Bronchial smooth muscle cell (primary cell): Measurements from ENCODE around the gene MAGEA3. TPM values are rescaled to one million over a fixed set of nuclear protein-coding genes. Genes with fewer than 3 reads are reported as not detected.

Experiments
- total RNA-seq: library from RNA; depleted of rRNA; stranded (reverse); fragments of >200 nt; gene quantifications from 2 replicates; pipeline ENCODE4 v1.2.1, GENCODE V29; 2014

The MAGEA3 gene, protein sequence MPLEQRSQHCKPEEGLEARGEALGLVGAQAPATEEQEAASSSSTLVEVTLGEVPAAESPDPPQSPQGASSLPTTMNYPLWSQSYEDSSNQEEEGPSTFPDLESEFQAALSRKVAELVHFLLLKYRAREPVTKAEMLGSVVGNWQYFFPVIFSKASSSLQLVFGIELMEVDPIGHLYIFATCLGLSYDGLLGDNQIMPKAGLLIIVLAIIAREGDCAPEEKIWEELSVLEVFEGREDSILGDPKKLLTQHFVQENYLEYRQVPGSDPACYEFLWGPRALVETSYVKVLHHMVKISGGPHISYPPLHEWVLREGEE
- total RNA-seq: not detected in 2 replicates

DNA sequence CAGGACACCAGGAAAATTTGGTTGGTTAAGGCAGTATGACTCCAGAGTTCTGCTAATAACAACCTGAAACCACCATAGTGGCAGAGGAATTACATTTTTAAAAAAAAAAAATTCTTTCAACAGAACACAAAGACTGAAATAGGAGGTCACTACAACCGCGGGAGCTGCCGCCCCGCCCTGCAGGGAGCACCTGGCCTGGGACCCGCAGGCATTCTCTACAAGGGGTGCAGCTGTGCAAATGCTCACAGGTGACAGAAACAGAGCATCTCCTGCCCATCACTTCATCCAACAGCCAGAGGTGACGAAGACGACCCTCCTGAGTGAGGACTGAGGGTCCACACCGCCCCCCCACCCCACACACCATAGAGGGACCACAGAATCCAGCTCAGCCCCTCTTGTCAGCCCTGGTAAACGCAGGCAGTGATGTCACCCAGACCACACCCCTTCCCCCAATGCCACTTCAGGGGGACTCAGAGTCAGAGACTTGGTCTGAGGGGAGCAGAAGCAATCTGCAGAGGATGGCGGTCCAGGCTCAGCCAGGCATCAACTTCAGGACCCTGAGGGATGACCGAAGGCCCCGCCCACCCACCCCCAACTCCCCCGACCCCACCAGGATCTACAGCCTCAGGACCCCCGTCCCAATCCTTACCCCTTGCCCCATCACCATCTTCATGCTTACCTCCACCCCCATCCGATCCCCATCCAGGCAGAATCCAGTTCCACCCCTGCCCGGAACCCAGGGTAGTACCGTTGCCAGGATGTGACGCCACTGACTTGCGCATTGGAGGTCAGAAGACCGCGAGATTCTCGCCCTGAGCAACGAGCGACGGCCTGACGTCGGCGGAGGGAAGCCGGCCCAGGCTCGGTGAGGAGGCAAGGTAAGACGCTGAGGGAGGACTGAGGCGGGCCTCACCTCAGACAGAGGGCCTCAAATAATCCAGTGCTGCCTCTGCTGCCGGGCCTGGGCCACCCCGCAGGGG is at the start of gene MAGEA3:
Gene MAGEA3 (plus strand): TSS at position 843 of the 980 bp plus-strand sequence. CDS start 2,039 bp downstream, outside the sequence.

DNA sequence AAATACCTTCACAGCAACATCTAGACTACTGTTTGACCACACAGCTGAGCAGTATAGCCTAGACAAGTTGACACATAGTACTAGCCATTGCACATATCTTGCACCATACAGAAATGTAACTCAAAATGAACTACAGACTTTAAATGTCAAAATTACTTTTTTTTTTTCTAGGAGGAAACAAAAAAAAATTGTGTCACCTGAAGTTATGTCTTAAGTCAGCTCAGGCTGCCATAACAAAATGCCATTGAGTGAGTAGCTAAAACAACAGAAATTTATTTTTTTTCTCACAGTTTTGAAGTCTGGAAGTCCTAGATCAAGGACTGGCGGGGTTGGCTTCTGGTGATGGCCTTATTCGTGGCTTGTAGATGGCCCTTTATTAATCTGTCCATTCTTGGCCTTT is 10.6 kb downstream of the MAGEA3 start, which contains the start of gene CSAG2:
Gene CSAG2 (minus strand): TSS at position 101 of the 400 bp plus-strand sequence. CDS start 161 bp downstream, outside the sequence.

DNA sequence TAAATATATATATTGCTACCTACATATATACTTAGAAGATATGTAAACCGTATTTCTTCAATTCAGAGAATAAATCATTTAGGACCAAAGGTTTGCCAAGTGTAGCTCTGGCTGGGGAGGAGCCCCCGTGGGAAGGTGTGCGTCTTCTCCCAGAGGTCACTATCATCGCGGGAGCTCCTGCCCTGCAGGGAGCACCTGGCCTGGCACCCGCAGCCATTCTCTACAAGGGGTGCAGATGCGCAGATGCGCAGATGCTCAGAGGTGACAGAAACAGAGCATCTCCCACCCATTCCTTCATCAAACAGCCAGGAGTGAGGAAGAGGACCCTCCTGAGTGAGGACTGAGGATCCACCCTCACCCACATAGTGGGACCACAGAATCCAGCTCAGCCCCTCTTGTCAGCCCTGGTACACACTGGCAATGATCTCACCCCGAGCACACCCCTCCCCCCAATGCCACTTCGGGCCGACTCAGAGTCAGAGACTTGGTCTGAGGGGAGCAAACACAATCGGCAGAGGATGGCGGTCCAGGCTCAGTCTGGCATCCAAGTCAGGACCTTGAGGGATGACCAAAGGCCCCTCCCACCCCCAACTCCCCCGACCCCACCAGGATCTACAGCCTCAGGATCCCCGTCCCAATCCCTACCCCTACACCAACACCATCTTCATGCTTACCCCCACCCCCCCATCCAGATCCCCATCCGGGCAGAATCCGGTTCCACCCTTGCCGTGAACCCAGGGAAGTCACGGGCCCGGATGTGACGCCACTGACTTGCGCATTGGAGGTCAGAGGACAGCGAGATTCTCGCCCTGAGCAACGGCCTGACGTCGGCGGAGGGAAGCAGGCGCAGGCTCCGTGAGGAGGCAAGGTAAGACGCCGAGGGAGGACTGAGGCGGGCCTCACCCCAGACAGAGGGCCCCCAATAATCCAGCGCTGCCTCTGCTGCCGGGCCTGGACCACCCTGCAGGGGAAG is 15.5 kb downstream of the MAGEA3 start, which contains the start of gene MAGEA2B:
Gene MAGEA2B (plus strand): TSS at position 814 of the 973 bp plus-strand sequence. CDS start 2,479 bp downstream, outside the sequence.

DNA sequence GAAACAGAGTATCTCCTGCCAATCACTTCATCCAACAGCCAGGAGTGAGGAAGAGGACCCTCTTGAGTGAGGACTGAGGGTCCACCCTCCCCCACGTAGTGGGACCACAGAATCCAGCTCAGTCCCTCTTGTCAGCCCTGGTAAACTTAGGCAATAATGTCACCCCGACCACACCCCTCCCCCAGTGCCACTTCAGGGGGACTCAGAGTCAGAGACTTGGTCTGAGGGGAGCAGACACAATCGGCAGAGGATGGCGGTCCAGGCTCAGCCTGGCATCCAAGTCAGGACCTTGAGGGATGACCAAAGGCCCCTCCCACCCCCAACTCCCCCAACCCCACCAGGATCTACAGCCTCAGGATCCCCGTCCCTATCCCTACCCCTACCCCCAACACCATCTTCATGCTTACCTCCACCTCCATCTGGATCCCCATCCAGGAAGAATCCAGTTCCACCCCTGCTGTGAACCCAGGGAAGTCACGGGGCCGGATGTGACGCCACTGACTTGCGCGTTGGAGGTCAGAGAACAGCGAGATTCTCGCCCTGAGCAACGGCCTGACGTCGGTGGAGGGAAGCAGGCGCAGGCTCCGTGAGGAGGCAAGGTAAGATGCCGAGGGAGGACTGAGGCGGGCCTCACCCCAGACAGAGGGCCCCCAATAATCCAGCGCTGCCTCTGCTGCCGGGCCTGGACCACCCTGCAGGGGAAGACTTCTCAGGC is 34.8 kb downstream of the MAGEA3 start, which contains the start of the genes CSAG1 and MAGEA12:
Gene CSAG1 (minus strand): TSS at position 461 of the 715 bp plus-strand sequence. CDS start 1,261 bp downstream, outside the sequence.
Gene MAGEA12 (plus strand): TSS at position 497 of the 715 bp plus-strand sequence. CDS start 2,405 bp downstream, outside the sequence.

Other genes with a start within 250 kb of the MAGEA3 start
- not detected in 2 replicates for gene GABRA3, start 247.5 kb upstream of the MAGEA3 start, total RNA-seq
- under 0.01 TPM in 2 replicates for gene GABRQ, start 60.9 kb upstream of the MAGEA3 start, total RNA-seq
- gene CSAG2, start 10.5 kb downstream of the MAGEA3 start, total RNA-seq: not detected in 2 replicates
- gene MAGEA2B, start 15.8 kb downstream of the MAGEA3 start, total RNA-seq: not detected in 2 replicates
- not detected in 2 replicates for gene CSAG1, start 34.9 kb downstream of the MAGEA3 start, total RNA-seq
- not detected in 2 replicates for gene MAGEA12, start 35.0 kb downstream of the MAGEA3 start, total RNA-seq
- gene MAGEA2, start 55.0 kb downstream of the MAGEA3 start, total RNA-seq: 0.16 TPM in 1 of 2 replicates, not detected in the other
- gene CSAG3, start 60.4 kb downstream of the MAGEA3 start, total RNA-seq: not detected in 2 replicates
- not detected in 2 replicates for gene MAGEA6, start 70.9 kb downstream of the MAGEA3 start, total RNA-seq
- 36.6 and 55.8 TPM in 2 replicates for gene CETN2, start 132.0 kb downstream of the MAGEA3 start, total RNA-seq
- 13.7 and 18.4 TPM in 2 replicates for gene NSDHL, start 132.3 kb downstream of the MAGEA3 start, total RNA-seq
- gene ZNF185, start 199.3 kb downstream of the MAGEA3 start, total RNA-seq: 0.94 and 1.7 TPM in 2 replicates